Activated CD4-positive, alpha-beta T cell treated with anti-CD3 and anti-CD28 coated beads, Interleukin-2, amount 10 ng/mL, durations not matched to agents 7 days and 5 days (primary cell): ENCODE measurements around the gene ZSWIM4. TPM values are rescaled to one million over a fixed set of nuclear protein-coding genes. Genes with fewer than 3 reads are reported as not detected.

Source experiments
- CTCF ChIA-PET: fragments of 350-600 bp; sonication (Branson Sonifier 250); formaldehyde crosslinking; loops from one replicate; lab custom pipeline; 2021; ENCODE audit warnings: antibody characterized with exemption; lab: Charles Lee
- POLR2A ChIA-PET: fragments of 350-600 bp; sonication (Branson Sonifier 250); formaldehyde crosslinking; loops from one replicate; lab custom pipeline; 2021; ENCODE audit warnings: antibody characterized with exemption; lab: Charles Lee
- DNase-seq: peaks from one replicate; pipeline ENCODE4 v3.0.0-alpha.2; 2020
- H3K27ac Mint-ChIP-seq: one replicate; pipeline ENCODE4 v1.8.0; 2021; ENCODE audit warnings: mild to moderate bottlenecking, moderate library complexity, mixed read lengths
- H3K27me3 Mint-ChIP-seq: one replicate; pipeline ENCODE4 v1.8.0; 2021; ENCODE audit warnings: mixed read lengths
- H3K36me3 Mint-ChIP-seq: one replicate; pipeline ENCODE4 v1.8.0; 2021; ENCODE audit warnings: low read depth, mixed read lengths
- H3K4me1 Mint-ChIP-seq: one replicate; pipeline ENCODE4 v1.8.0; 2021; ENCODE audit warnings: mixed read lengths
- H3K4me3 Mint-ChIP-seq: one replicate; pipeline ENCODE4 v1.8.0; 2021; ENCODE audit warnings: mild to moderate bottlenecking, moderate library complexity, mixed read lengths
- H3K9me3 Mint-ChIP-seq: one replicate; pipeline ENCODE4 v1.8.0; 2021; ENCODE audit warnings: mixed read lengths
- total RNA-seq, 2 experiments: library from RNA; stranded (reverse); gene quantifications; one replicate each; pipeline ENCODE4 v1.2.3, GENCODE V29; 2021

The ZSWIM4 gene
- total RNA-seq, 2 experiments from 2014 or later: 6.0 to 6.2 TPM

- H3K36me3 Mint-ChIP-seq: no peaks in the 10 kb centered on the region
- H3K4me1 Mint-ChIP-seq: peaks cover 27% of the 10 kb centered on the region
These were observed 71.3 kb downstream of the ZSWIM4 start for GRCh38 chr19:13866463-13867046.

DNA sequence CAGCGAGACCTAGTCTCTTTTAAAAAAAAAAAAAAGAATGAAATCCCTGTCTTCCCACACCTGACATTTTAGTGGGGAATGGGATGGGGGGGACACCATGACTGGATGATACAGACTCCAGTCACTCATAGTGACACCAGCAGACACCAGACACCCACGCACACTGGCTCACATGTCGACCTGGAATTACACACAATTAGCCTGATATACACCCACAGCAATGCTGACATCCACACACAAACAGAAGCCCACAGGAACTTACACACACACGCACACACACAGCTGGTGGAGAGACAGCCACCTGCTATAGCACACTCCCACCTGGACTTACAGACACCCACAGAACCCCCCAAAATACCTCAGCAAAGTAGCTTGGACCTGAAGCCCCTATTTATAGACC is 73.4 kb downstream of the ZSWIM4 start:
- peaks cover 26% of the 10 kb centered on the region for H3K27me3 Mint-ChIP-seq
- no peak for DNase-seq
- no peaks in the 10 kb centered on the region for H3K36me3 Mint-ChIP-seq
- ChIA-PET POLR2A (no interaction called here), CTCF (interaction anchor here (0.7 to 2.0 kb wide), 4 partner anchors 10 to 268 kb away, joined by 3 to 7 read pairs (median 4); partner anchors contain the start of gene ASF1B)
- no peaks in the 10 kb centered on the region for H3K9me3 Mint-ChIP-seq
- H3K27ac Mint-ChIP-seq: no peak overlapping the region
- H3K4me1 Mint-ChIP-seq: peaks cover 21% of the 10 kb centered on the region
- no peak overlapping the region for H3K4me3 Mint-ChIP-seq

More at GRCh38 chr19:13866463-13867046, 71.3 kb downstream of the ZSWIM4 start:
- Mint-ChIP-seq H3K9me3 (no peaks in the 10 kb centered on the region), H3K27me3 (peaks cover 32% of the 10 kb centered on the region), H3K27ac (no peak overlapping the region), H3K4me3 (peak overlapping the region; percentile 20)
- no peak for DNase-seq
- ChIA-PET POLR2A (no interaction called here), CTCF (interaction anchor here (2.0 kb wide), 1 partner anchor 270 kb away, joined by 7 read pairs; the partner anchor contains the start of gene ASF1B)

DNA sequence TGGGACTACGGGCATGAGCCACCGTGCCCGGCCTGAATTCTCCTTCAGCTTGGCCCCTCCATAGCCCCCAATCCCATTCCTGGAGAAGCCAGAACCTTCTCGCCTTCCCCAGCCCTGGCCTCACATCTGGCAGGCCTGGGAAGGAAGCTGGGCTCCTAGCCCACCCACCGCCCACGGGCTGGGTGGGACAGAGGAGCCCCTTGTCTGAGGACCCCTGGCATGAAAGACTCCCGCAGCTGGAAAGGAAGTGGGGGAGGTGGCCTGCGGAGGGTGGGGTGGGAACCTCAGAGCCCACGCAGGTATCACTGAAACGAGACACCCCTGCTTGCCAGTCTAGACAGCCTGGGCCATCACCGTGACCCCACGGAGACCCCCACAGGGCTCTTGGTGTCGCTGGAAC is 74.0 kb downstream of the ZSWIM4 start:
- Mint-ChIP-seq H3K27me3 (peaks cover 22% of the 10 kb centered on the region), H3K9me3 (no peaks in the 10 kb centered on the region), H3K4me3 (no peak overlapping the region), H3K27ac (no peak overlapping the region), H3K4me1 (peaks cover 16% of the 10 kb centered on the region), H3K36me3 (no peaks in the 10 kb centered on the region)
- ChIA-PET POLR2A (no interaction called here), CTCF (interaction anchor here (0.6 to 1.3 kb wide), 3 partner anchors 10 to 203 kb away, joined by 3 to 6 read pairs (median 4); partner anchors contain the start of gene MISP3)
- DNase-seq: no peak

GRCh38 chr19:13870873-13871272 is 75.6 kb downstream of the ZSWIM4 start:
- ChIA-PET CTCF (interaction anchor here (0.5 to 7.1 kb wide), 8 partner anchors 9 to 585 kb away, joined by 3 to 39 read pairs (median 4); partner anchors contain the start of genes ASF1B and C19orf53), POLR2A (no interaction called here)
- Mint-ChIP-seq H3K4me1 (peaks cover 11% of the 10 kb centered on the region), H3K36me3 (no peaks in the 10 kb centered on the region), H3K4me3 (no peak overlapping the region), H3K9me3 (no peaks in the 10 kb centered on the region), H3K27me3 (peaks cover 20% of the 10 kb centered on the region), H3K27ac (no peak overlapping the region)
- DNase-seq: no peak

- DNase-seq: no peak
- Mint-ChIP-seq H3K4me1 (peaks cover 5% of the 10 kb centered on the region), H3K4me3 (peak overlapping the region; percentile 50), H3K36me3 (no peaks in the 10 kb centered on the region), H3K27ac (no peak overlapping the region), H3K9me3 (no peaks in the 10 kb centered on the region), H3K27me3 (peaks cover 12% of the 10 kb centered on the region)
- ChIA-PET CTCF (interaction anchor here (0.6 to 7.1 kb wide), 5 partner anchors 10 to 597 kb away, joined by 3 to 39 read pairs (median 3); partner anchors contain the start of gene C19orf53), POLR2A (no interaction called here)
These were observed 77.1 kb downstream of the ZSWIM4 start for GRCh38 chr19:13872339-13872694.

GRCh38 chr19:13872695-13873389 is 77.6 kb downstream of the ZSWIM4 start:
- no peaks in the 10 kb centered on the region for H3K36me3 Mint-ChIP-seq
- H3K9me3 Mint-ChIP-seq: no peaks in the 10 kb centered on the region
- H3K4me3 Mint-ChIP-seq: peak overlapping the region; percentile 50
- CTCF ChIA-PET: interaction anchor here (0.6 to 7.1 kb wide), 5 partner anchors 11 to 243 kb away, joined by 3 to 39 read pairs (median 3); partner anchors contain the start of gene C19orf53
- H3K27ac Mint-ChIP-seq: no peak overlapping the region
- POLR2A ChIA-PET: interaction anchor here (0.7 kb wide), 1 partner anchor 43 kb away, joined by 5 read pairs; no protein-coding TSS in a partner anchor
- DNase-seq: peak; percentile 37
- H3K4me1 Mint-ChIP-seq: peaks cover 5% of the 10 kb centered on the region
- peaks cover 7% of the 10 kb centered on the region for H3K27me3 Mint-ChIP-seq

- Mint-ChIP-seq H3K4me1 (peaks cover 5% of the 10 kb centered on the region), H3K36me3 (no peaks in the 10 kb centered on the region), H3K27me3 (peaks cover 7% of the 10 kb centered on the region), H3K4me3 (no peak overlapping the region), H3K9me3 (no peaks in the 10 kb centered on the region), H3K27ac (no peak overlapping the region)
- POLR2A ChIA-PET: interaction anchor here (0.7 kb wide), 1 partner anchor 42 kb away, joined by 5 read pairs; no protein-coding TSS in a partner anchor
- CTCF ChIA-PET: interaction anchor here (7.1 kb wide), 1 partner anchor 12 kb away, joined by 39 read pairs; no protein-coding TSS in a partner anchor
- DNase-seq: no peak
These were observed 78.7 kb downstream of the ZSWIM4 start for GRCh38 chr19:13873834-13874515.

- Mint-ChIP-seq H3K9me3 (no peaks in the 10 kb centered on the region), H3K36me3 (no peaks in the 10 kb centered on the region), H3K27ac (no peak overlapping the region), H3K27me3 (peaks cover 7% of the 10 kb centered on the region), H3K4me1 (peaks cover 17% of the 10 kb centered on the region), H3K4me3 (no peak overlapping the region)
- DNase-seq: no peak
- CTCF ChIA-PET: interaction anchor here (0.6 to 8.2 kb wide), 6 partner anchors 14 to 899 kb away, joined by 3 to 67 read pairs (median 5); partner anchors contain the start of gene MISP3
- POLR2A ChIA-PET: interaction anchor here (0.6 kb wide), 1 partner anchor 636 kb away, joined by 6 read pairs; no protein-coding TSS in a partner anchor
These were observed 80.6 kb downstream of the ZSWIM4 start for GRCh38 chr19:13875824-13876223.

DNA sequence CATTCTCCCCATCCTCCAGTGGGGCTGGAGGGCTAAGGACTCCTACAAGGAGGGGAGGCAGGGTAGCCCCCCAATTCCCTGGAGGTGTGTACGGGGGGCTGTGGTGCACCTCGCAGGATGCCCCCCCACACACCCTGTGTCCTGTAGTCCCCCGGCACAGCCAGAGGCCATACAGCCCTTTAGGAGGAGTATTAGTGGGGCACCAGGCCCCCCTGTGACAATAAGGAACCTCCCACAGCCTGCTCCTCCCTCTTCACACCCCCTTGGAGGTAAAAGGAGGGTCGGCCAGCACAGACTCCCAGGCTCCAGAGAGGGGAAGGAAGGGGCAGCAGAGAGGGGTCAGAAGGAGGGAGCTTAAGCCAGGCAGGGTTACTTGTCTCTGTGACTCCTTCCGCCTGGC is 81.6 kb downstream of the ZSWIM4 start, which contains the start of gene NANOS3:
NANOS3 (plus strand) TSS at position 301 of the 400 bp plus-strand sequence. CDS start 115 bp downstream, outside the sequence.
- H3K4me1 Mint-ChIP-seq: peaks cover 27% of the 10 kb centered on the region
- no peak within 1 kb of the TSS for H3K27ac Mint-ChIP-seq
- H3K36me3 Mint-ChIP-seq: no peaks in the 10 kb centered on the region
- DNase-seq: no peak
- H3K27me3 Mint-ChIP-seq: peaks cover 7% of the 10 kb centered on the region
- no peak within 1 kb of the TSS for H3K4me3 Mint-ChIP-seq
- POLR2A ChIA-PET: no interaction called here
- H3K9me3 Mint-ChIP-seq: no peaks in the 10 kb centered on the region
- CTCF ChIA-PET: interaction anchor here (0.5 to 8.2 kb wide), 5 partner anchors 15 to 194 kb away, joined by 3 to 67 read pairs (median 5); partner anchors contain the start of gene MISP3

GRCh38 chr19:13877303-13877702 is 82.1 kb downstream of the ZSWIM4 start:
- H3K27me3 Mint-ChIP-seq: peaks cover 7% of the 10 kb centered on the region
- no peak overlapping the region for H3K27ac Mint-ChIP-seq
- DNase-seq: no peak
- no peak overlapping the region for H3K4me3 Mint-ChIP-seq
- H3K4me1 Mint-ChIP-seq: peaks cover 31% of the 10 kb centered on the region
- CTCF ChIA-PET: interaction anchor here (0.7 to 8.2 kb wide), 6 partner anchors 15 to 198 kb away, joined by 3 to 67 read pairs (median 4); partner anchors contain the start of gene MISP3
- H3K36me3 Mint-ChIP-seq: no peaks in the 10 kb centered on the region
- no peaks in the 10 kb centered on the region for H3K9me3 Mint-ChIP-seq
- POLR2A ChIA-PET: no interaction called here

GRCh38 chr19:13880059-13881043 is 85.1 kb downstream of the ZSWIM4 start:
- H3K36me3 Mint-ChIP-seq: no peaks in the 10 kb centered on the region
- H3K4me3 Mint-ChIP-seq: peak overlapping the region; percentile 30
- H3K27me3 Mint-ChIP-seq: no peaks in the 10 kb centered on the region
- ChIA-PET POLR2A (interaction anchor here (0.6 kb wide), 1 partner anchor 274 kb away, joined by 3 read pairs; no protein-coding TSS in a partner anchor), CTCF (interaction anchor here (0.6 to 8.2 kb wide), 36 partner anchors 9 to 607 kb away, joined by 3 to 67 read pairs (median 4); partner anchors contain the start of genes ASF1B, C19orf67, IL27RA and MISP3)
- peaks cover 44% of the 10 kb centered on the region for H3K4me1 Mint-ChIP-seq
- H3K27ac Mint-ChIP-seq: peak overlapping the region; percentile 76
- peak; percentile 97 for DNase-seq
- H3K9me3 Mint-ChIP-seq: no peaks in the 10 kb centered on the region
